Right atrium auricular region (tissue), 2 donors: ENCODE measurements around the gene ZNF516. TPM values are rescaled to one million over a fixed set of nuclear protein-coding genes. Genes with fewer than 3 reads are reported as not detected.

Experiments
- DNase-seq: peaks from one replicate; pipeline ENCODE4 v3.0.0-alpha.2; 2019; ENCODE audit warnings: low spot score
- H3K27ac ChIP-seq, 2 donors: fragments of 200-600 bp; sonication (generic); 1 replicate in 1 of 2; 2 replicates in 1 of 2; pipeline ENCODE4 v1.5.1; 2016 to 2019
- H3K27me3 ChIP-seq, 2 donors: fragments of 200-600 bp; sonication (generic); one replicate each; pipeline versions ENCODE4 v1.5.1 to v1.6.0; 2017 to 2019
- H3K36me3 ChIP-seq: fragments of 200-600 bp; sonication (generic); one replicate; pipeline ENCODE4 v1.5.1; 2016
- H3K4me1 ChIP-seq, 2 donors: fragments of 200-600 bp; sonication (generic); one replicate each; pipeline versions ENCODE4 v1.5.1 to v1.6.0; 2017 to 2019
- H3K4me3 ChIP-seq, 2 donors: fragments of 200-600 bp; sonication (generic); 1 replicate in 1 of 2; 2 replicates in 1 of 2; pipeline ENCODE4 v1.5.1; 2017 to 2019; ENCODE audit warnings: mild to moderate bottlenecking in 1 of 2, moderate library complexity in 1 of 2
- H3K9me3 ChIP-seq, 2 donors: fragments of 200-600 bp; sonication (generic); one replicate each; pipeline ENCODE4 v1.5.1; 2019
- CTCF ChIP-seq, 2 donors: fragments of 200-600 bp; sonication (generic); IDR thresholded peaks; one replicate each; pipeline ENCODE4 v1.5.1; 2019; ENCODE audit warnings: antibody characterized with exemption in 2 of 2
- total RNA-seq, 2 donors: library from RNA; depleted of rRNA; stranded (reverse); fragments of >200 nt; gene quantifications; one replicate each; pipeline ENCODE4 v1.1.0, GENCODE V29; 2016

Gene ZNF516
- total RNA-seq, 2 donors from 2014 or later, result 11.0 to 14.0 TPM

DNA sequence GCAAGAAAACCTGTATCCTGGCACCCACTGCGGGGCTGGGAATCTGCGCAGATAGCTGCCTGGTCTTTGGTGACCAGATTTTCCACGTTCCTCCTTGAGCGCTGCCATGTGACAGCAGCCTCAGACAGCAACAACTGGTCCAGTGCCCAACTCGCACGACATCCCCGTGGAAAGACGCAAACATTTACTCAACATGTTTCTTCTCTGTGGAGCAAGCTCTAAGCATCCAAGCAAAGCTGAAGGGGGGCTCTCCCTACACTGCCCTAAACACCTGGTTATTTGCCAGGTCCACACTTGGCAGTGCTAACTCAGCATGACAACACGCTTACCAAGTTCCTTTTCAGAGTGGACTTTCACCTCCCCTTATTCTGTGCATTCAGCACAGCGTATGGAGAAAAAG is 11.3 kb downstream of the ZNF516 start:
- H3K9me3 ChIP-seq, result no peaks in the 10 kb centered on the region
- peaks cover 0 to 12% of the 10 kb centered on the region in 2 donors for H3K4me1 ChIP-seq
- H3K27me3 ChIP-seq, result no peaks in the 10 kb centered on the region
- H3K27ac ChIP-seq, result no peak overlapping the region
- H3K36me3 ChIP-seq, result no peaks in the 10 kb centered on the region
- no peak overlapping the region for H3K4me3 ChIP-seq
- no peak for TF ChIP-seq CTCF (IDR thresholded peaks at IDR 0.05)
- DNase-seq, result peak; percentile 16

DNA sequence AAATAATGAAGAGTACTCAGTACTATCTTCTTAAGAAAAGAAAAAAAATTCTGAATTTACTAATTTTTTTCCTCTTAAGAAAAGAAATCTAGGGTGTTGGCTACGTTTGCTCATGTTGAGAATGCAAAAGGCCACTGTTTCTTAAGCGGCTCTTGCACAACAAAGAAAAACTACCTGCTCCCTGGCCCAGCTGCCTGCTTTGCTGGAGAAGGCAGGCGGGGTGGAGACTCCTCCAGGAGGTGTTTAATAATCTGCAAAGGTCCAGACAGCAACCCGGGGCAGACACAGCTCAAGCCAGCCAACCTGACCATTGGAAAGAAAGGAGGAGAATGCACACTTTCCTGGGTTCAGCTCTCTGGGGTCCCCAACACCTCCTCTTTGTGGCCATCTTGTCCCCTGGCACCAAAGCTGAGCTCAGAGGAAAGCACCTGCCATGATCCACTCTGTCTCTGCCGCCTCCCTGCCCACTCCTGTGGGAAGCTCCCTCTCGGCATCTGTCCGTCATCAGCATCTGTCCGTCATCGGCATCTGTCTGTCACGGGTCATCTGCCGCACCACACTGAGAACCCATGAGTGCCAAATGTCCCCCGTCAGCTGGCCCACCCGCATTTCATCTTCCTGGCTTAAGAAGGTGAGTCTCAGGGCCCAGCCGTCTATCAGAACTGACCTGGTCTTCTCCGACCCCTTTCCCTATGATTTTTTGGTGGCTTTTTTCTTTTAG is 11.9 kb downstream of the ZNF516 start:
- Histone ChIP-seq H3K36me3 (no peaks in the 10 kb centered on the region), H3K27me3 (no peaks in the 10 kb centered on the region), H3K27ac (no peak overlapping the region), H3K4me3 (no peak overlapping the region), H3K9me3 (no peaks in the 10 kb centered on the region), H3K4me1 (peaks cover 0 to 5% of the 10 kb centered on the region in 2 donors)
- DNase-seq, result peak; percentile 16
- TF ChIP-seq CTCF (IDR thresholded peaks at IDR 0.05), result no peak

DNA sequence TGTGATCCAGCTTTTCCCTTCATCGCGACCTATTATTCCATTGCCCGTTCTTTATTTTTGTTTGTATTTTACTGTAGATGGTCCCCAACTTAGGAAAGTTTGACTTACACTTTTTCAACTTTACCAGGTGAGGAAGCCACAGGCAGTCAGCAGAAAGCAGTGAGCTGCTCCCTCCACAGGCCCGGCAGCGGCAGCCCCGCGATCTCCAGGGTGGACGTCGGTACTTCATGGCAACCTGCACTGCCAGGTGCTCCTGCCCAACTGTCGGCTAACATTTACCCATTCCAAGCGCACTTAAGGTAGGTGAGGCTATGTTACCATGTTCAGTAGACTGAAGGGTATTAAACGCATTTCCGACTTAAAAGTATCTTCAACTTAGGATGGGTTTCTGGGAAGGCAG is 12.8 kb downstream of the ZNF516 start:
- Histone ChIP-seq H3K4me3 (no peak overlapping the region), H3K9me3 (no peaks in the 10 kb centered on the region), H3K27me3 (no peaks in the 10 kb centered on the region), H3K27ac (no peak overlapping the region), H3K36me3 (no peaks in the 10 kb centered on the region), H3K4me1 (peaks cover 2 to 6% of the 10 kb centered on the region in 2 donors)
- no peak for DNase-seq
- TF ChIP-seq CTCF (IDR thresholded peaks at IDR 0.05), result no peak

DNA sequence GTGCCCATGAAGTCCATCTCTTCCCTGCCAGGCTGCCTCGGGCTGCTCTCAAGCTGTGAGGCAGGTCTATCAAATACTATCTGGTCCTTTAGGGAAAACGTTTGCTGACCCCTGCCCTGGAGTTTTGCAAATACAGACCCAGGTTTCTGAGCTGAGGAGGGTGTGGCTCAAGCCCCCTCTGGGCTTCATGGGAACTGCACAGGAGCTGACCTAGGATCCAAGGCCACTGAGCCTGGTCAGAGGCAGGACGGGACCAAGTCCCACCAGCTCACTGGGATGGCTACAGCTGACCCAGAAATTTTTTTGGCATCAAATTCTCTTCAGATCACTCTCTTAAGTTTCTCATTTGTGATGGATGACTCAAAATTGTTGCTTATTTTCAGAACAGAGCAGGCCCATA is 14.1 kb downstream of the ZNF516 start:
- H3K27me3 ChIP-seq, result no peaks in the 10 kb centered on the region
- peaks cover 4 to 14% of the 10 kb centered on the region in 2 donors for H3K4me1 ChIP-seq
- no peak overlapping the region for H3K4me3 ChIP-seq
- peak; percentile 55 for DNase-seq
- H3K9me3 ChIP-seq, result no peaks in the 10 kb centered on the region
- no peaks in the 10 kb centered on the region for H3K36me3 ChIP-seq
- no peak for TF ChIP-seq CTCF (IDR thresholded peaks at IDR 0.05)
- no peak overlapping the region for H3K27ac ChIP-seq

DNA sequence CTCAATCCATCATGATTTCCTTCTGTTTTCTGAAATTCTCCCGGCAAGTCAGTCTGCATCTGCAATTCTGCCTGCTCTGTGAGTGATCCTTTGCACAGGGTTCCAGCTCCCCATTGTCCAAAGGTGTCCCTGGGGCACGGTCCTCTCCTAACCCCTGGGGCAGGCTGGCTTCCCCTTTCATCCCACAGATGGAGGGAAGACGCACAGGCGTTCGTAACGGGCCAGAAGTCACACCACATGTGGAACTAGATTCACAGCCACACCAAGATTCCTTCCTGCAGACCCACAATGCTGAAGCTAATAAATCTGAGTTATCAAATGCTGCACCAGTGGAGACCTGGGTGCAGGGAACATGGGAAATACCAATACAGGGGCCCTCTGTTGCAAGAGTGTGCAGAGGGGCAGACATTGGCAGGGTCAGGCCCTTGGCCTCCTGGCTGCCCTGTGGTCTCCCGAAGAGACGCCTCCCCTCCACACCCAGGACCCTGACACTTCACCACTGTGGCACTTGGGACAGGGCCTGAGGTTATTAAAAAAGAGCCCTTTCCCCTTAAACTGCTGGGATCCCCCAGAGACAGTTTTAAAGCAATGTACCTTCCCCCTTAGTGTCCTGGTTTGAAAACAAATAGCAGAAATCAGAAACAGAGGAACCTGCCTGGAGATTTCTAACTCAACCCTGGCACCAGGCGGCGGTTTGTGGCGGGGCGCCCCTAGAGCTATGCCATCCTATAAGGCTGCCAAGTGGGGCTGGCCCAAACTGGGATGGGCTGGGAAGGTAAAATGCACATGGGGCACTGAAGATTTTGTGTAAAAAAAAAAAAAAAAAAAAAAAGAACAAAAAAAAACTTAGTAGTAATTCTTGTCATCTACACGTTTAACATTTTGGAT is 15.4 kb downstream of the ZNF516 start:
- H3K27me3 ChIP-seq, result no peaks in the 10 kb centered on the region
- no peaks in the 10 kb centered on the region for H3K36me3 ChIP-seq
- H3K4me3 ChIP-seq, result no peak overlapping the region
- TF ChIP-seq CTCF (IDR thresholded peaks at IDR 0.05), result no peak
- no peaks in the 10 kb centered on the region for H3K9me3 ChIP-seq
- peak; percentile 56 for DNase-seq
- H3K27ac ChIP-seq, result no peak overlapping the region
- peaks cover 4 to 14% of the 10 kb centered on the region in 2 donors for H3K4me1 ChIP-seq
